ENCODE results near the gene GRAMD1B.
A peak's percentile ranks its signal among the peaks of the same experiment; 100 is the strongest.
"Not testable (repeated sequence)": the region's sequence is repeated elsewhere in the genome, so short reads cannot be mapped to it uniquely, and the experiment has no call there.

GRAMD1B gene

GRCh38 chr11:123443851-123444623 lies 14.0 kb downstream of the GRAMD1B start:
- no peak for DNase-seq (ENCODE audit: low spot score)

GRCh38 chr11:123448823-123449222 lies 18.8 kb downstream of the GRAMD1B start:
- peak; percentile 61 for DNase-seq (ENCODE audit: low spot score)

- DNase-seq (ENCODE audit: low spot score), result no peak
These were observed 19.4 kb downstream of the GRAMD1B start for GRCh38 chr11:123449436-123449835.

- peak; percentile 56 for DNase-seq (ENCODE audit: low spot score)
These were observed 20.6 kb downstream of the GRAMD1B start for GRCh38 chr11:123450623-123451022.

DNA sequence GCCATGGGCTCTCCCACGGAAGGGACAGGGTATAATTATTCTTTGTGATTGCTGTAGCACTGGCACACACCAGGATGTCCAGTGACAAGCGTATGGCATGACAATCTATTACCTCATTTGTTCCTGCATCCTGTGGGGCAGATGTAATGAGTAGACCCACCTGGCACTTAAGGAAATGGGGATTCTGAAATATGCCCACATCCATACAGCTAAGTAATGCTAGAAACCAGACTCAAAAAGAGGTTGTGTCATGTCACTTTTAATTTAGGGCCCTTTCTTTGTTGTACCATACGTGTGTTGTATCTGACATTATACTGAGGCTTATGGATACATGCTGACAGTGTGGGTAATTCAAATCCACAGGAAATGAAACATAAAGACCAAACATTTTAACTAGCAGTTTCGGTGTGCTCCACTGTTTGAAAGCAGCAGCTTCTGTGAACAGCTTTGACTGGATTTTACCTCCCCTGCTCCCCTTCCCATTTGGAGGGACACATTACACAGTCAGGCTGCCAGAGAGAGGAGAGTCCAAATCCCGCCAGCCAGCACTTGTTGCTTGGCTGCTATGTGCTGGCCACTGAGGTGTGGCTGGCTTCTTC lies 21.2 kb downstream of the GRAMD1B start:
- peak; percentile 57 for DNase-seq (ENCODE audit: low spot score)

DNA sequence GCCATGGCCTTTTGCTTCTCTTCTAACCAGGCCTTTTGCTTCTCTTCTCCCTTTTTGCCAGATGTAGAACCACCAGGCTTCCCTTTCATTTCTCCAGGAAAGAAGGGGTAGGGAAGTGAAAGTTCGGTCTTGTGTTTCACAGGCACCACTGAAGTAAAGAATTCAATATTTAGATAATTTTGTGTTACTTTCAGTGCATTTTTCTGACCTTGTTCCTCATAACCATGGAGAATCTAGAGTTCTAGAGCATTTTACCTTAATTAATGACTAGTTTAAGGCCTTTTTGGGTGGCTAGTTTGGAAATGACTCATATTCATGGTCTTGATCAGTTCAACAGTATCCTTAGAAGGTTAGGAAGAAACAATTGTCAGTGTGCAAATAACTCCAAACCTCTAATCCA lies 22.7 kb downstream of the GRAMD1B start:
- no peak for DNase-seq (ENCODE audit: low spot score)

DNA sequence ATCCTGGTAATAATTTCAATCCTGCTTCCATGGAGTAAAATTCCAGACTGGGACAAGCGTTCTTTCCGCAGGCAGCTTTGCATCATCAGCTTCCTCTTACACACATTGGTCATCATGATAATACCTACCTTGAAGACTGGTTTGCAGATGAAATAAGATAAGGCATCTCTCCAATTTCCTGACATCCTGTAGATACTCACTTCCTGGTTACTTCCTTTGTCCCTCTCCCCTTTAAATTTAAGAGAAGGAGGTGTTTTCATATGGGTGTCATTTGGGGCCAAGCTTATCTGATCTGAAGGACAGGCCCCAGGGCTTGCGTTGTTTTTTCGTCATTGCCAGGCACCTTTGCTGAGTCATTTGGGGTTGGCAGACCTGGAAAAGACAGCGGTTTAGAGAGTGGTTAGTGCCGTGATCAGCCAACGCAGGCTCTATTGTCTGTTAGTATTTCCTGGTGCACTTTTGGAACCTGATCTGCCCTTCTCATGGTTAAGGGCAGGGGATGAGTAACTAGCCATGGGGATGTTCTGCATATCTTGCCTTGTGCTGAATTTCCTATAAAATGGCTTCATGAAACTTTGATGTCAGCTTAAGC lies 24.1 kb downstream of the GRAMD1B start:
- DNase-seq (ENCODE audit: low spot score), result no peak

GRCh38 chr11:123454796-123455195 lies 24.7 kb downstream of the GRAMD1B start:
- DNase-seq (ENCODE audit: low spot score), result no peak

DNA sequence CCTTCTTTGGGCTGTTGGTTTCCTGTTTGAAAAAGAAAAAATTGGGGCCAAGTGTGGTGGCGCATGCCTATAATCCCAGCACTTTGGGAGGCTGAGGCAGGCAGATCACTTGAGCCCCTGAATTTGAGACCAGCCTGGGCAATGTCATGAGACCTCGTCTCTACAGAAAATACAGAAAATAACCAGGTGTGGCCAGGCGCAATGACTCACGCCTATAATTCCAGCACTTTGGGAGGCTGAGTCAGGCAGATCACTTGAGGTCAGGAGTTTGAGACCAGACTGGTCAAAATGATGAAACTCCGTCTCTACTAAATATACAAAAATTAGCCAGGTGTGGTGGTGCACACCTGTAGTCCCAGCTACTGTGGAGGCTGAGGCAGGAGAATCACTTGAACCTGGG lies 26.4 kb downstream of the GRAMD1B start:
- not testable (repeated sequence) for DNase-seq (ENCODE audit: low spot score)

DNA sequence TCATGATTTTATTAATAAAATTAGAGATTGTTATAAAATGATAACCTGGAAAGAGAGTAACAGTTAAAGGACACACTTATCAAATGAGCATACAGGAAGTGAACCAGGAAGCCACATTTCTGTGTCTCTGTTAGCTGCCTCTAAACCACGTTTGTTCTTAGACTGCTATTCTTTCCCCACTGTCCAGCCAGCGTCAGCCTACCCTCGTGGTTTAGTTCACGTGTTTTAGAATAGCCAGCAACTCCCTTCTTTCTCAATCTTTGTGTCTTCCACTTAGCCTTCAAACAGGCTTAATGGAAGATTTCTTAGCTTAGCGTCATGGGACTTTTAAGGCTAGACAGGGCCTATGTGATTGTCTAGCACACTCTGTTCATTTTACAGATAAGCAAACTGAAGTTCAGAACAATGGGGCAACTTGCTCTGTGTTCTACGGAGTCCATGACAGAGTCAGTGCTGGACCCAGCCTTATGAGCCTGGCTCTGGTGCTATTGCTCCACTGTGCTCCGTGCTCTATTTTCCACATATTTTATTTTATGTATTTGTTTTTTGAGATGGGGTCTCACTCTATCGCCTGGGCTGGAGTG lies 27.2 kb downstream of the GRAMD1B start:
- DNase-seq (ENCODE audit: low spot score), result no peak

DNA sequence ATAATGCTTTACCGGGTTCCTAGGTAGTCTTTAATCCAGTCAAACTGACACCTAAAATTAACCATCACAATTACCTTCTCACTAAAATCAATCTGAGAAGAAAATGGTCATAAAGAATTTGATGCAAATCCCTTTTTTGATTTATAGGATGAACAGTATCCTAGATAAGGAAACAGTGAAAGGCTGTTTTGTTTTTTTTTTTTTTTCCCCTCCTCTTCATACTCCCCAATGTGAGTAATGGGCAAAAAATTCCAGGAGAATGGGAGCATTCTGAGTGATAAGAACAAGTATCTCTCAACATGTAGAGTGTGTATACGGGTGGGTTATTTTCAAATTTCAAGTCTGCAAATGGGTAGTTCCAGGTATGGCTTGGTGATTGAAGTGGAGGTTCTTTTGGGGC lies 28.4 kb downstream of the GRAMD1B start:
- no peak for DNase-seq (ENCODE audit: low spot score)

DNA sequence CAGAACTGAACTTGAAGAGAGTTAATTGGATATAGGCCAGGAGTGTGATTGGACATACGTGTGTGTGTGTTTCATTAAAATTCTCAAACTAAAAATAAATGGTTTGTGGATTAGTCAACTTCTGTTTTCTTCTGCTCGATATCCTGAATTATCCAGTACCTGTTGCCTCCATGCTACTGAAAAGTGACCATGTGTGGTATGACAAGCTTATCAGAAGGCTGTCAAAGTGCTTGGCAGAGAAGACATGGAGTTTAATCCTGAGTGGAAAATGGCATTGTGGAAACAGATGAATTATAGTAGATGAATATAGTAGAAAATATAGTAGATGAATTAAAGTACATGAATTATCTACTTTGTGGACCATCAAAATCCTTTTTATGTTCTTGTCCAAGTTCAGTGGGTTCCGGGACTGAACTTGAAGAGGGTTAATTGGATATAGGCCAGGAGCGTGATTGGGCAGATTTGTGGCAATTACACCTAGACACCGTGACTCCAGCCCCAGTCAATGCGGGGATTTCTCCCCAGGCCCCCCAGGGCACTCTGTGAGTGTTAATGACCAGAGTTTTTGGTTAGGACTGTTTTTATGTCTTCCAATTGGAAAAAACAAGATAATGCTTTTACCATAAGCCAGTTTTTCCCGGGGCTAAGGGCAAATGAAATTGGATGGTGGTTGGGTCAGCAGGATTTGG lies 30.1 kb downstream of the GRAMD1B start:
- DNase-seq (ENCODE audit: low spot score), result no peak

- no peak for DNase-seq (ENCODE audit: low spot score)
These were observed 31.1 kb downstream of the GRAMD1B start for GRCh38 chr11:123461164-123461563.

DNA sequence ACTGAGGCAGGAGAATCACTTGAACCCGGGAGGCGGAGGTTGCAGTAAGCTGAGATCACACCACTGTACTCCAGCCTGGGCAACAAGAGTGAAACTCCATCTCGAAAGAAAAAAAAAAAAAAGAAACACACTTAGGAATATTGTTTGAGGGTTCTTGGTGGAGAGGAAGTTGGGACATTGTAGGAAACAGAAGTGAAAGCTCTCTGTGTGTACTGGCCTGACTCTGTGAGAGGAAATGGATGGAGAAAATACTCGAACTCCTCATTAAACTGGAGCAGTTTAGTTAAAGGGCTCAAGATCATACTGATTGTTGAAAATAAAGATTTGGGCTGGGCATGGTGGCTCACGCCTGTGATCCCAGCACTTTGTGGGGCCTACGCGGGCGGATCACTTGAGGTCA lies 35.6 kb downstream of the GRAMD1B start:
- DNase-seq (ENCODE audit: low spot score), result not testable (repeated sequence)

GRCh38 chr11:123466172-123466571 lies 36.1 kb downstream of the GRAMD1B start:
- DNase-seq (ENCODE audit: low spot score), result not testable (repeated sequence)

- no peak for DNase-seq (ENCODE audit: low spot score)
These were observed 39.0 kb downstream of the GRAMD1B start for GRCh38 chr11:123469089-123469488.

- DNase-seq (ENCODE audit: low spot score), result no peak
These were observed 39.5 kb downstream of the GRAMD1B start for GRCh38 chr11:123469586-123469985.

GRCh38 chr11:123470842-123471241 lies 40.8 kb downstream of the GRAMD1B start:
- DNase-seq (ENCODE audit: low spot score), result no peak

DNA sequence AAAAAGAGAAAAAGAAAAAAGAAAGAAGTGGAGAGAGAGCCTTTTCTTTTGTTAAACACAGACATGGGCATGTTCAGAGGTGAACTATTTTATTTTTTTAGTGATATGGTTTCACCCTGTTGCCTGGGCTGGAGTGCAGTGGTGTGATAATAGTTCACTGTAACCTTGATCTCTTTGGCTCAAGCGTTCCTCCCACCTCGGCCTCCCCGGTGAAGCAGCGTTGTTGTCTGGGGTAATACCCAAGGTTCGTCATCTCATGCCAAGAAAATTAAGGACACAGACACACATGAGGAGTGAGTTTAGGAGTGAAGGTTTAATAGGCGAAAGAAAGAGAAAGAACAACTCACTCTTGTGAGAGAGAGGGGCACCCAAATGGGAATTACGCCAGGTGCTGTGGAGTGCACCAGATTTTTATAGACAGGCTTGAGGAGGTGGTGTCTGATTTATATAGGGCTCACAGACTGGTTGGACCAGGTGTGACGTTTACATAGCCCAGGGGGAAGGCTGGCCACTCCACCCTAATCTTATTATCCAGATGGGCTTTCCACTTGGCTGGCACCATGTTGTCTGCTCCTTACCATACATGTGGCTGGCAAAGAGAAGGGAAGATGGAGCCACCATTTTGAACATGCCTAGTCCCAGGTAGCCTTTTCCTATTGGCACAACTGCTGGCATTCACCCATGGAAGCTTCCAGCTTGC lies 42.3 kb downstream of the GRAMD1B start:
- no peak for DNase-seq (ENCODE audit: low spot score)

DNA sequence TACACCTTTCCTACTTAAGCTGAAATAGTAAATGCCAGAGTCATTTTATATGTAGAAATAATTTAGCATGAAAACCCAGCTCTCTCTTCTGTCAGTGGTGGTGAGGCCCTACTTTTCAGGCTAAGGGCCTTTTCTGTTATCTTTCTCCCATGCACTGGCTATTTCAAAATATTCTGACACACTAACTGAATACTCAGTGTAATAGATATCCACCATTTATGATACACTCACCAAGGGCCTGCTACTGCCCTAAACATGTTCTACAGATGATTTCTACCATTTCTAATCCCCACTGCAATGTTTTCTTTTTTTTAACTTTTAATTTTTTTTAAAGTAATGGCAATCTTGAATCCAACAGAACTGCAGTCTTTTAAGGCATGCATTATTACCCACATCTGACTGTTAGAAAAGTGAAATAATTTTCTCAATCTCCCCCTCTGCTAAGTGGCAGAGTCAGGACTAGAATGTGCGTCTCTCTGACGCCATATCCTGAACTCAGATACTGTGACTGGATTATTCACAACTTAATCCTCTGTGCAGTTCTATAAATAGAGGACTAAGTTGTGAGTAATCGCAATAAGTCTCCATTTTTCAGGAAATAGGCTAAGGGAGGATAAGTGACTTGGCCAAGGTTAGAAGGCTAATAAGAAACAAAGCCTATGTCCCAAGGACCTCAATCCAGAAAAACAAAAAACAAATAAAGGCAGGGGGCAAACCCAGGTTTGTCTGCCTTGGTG lies 44.0 kb downstream of the GRAMD1B start:
- DNase-seq (ENCODE audit: low spot score), result no peak

DNA sequence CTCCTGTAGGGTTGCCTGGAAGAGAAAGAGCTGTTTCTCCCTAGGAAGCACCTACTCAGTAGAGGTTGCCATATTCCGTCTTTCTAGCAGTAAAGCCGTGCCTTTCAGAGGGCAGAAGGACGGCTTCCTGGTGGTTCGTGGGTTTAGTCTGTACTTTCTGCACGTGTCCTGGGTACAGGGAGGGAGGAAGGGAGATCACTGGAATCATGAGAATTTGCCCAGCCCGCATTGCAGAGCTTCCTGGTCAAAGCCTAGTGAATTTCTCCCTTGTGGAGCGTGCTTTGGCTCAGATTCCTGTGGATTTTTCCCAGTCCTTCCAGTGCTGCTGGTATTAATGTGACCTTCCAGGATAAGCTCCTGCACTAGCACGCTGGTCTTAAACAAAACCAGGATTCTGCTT lies 44.9 kb downstream of the GRAMD1B start:
- peak; percentile 82 for DNase-seq (ENCODE audit: low spot score)

Measured in cerebellar cortex (tissue), 1 donor.